Thyroid gland (tissue), 4 donors: ENCODE measurements around the gene CCDC184. TPM values are rescaled to one million over a fixed set of nuclear protein-coding genes. Genes with fewer than 3 reads are reported as not detected.

Experiments used
- DNase-seq, 2 donors: peaks; one replicate each; pipeline ENCODE4 v3.0.0-alpha.2; 2019
- H3K27ac ChIP-seq, 3 donors: fragments of 200-600 bp; sonication (generic); 1 replicate in 2 of 3; 2 replicates in 1 of 3; pipeline ENCODE4 v1.5.1; 2016 to 2019; ENCODE audit warnings: mild to moderate bottlenecking in 1 of 3, moderate library complexity in 1 of 3
- H3K27me3 ChIP-seq: fragments of 200-600 bp; sonication (generic); one replicate; pipeline ENCODE4 v1.5.1; 2019
- H3K36me3 ChIP-seq, 2 donors: fragments of 200-600 bp; sonication (generic); one replicate each; pipeline ENCODE4 v1.5.1; 2016 to 2019
- H3K4me1 ChIP-seq, 2 donors: fragments of 200-600 bp; sonication (generic); one replicate each; pipeline ENCODE4 v1.5.1; 2017 to 2019
- H3K4me3 ChIP-seq, 3 donors: fragments of 200-600 bp; sonication (generic); replicated peaks in 1 of 3; 1 replicate in 2 of 3; 2 replicates in 1 of 3; pipeline ENCODE4 v1.5.1; 2016; ENCODE audit warnings: mild to moderate bottlenecking in 1 of 3
- H3K9me3 ChIP-seq: fragments of 200-600 bp; sonication (generic); one replicate; pipeline ENCODE4 v1.5.1; 2017
- POLR2A ChIP-seq, 2 donors: fragments of 450-650 bp; IDR thresholded peaks; one replicate each; pipeline ENCODE4 v1.6.1; 2017; ENCODE audit warnings: antibody characterized with exemption in 2 of 2, mild to moderate bottlenecking in 2 of 2, moderate library complexity in 1 of 2
- WGBS, 2 donors: methylation state at CpG; one replicate each; pipeline ENCODE4 v1.1.5; 2017; 5-methylcytosine and 5-hydroxymethylcytosine counted together
- intact Hi-C: fragments of 100-400 bp; cut with DNase I; formaldehyde crosslinking; loops from one replicate; pipeline ENCODE4 v1.15.1; 2023
- total RNA-seq, 4 donors: library from RNA; depleted of rRNA; stranded (reverse); fragments of >200 nt; gene quantifications; one replicate each; pipeline ENCODE4 v1.2.3, GENCODE V29; 2016
- TF ChIP-seq, protein P1 (sequence below), 6 experiments: fragments of 200-600 bp in 3 of 6; fragments of 450-650 bp in 3 of 6; sonication (generic) in 3 of 6; IDR thresholded peaks; one replicate each; pipeline ENCODE4 v1.5.1; 2016 to 2019; ENCODE audit warnings: antibody characterized with exemption in 6 of 6, mild to moderate bottlenecking in 2 of 6, inconsistent platforms in 1 of 6, moderate library complexity in 1 of 6

Gene CCDC184
- under 1 TPM in 2 of 4 donors, not detected in 2; 0.44 to 0.54 TPM for total RNA-seq

GRCh38 chr12:48183091-48183875, at the start of gene CCDC184:
TSS of gene CCDC184 (plus strand) at chr12:48183644. CDS start at chr12:48184123, 479 bp downstream.
- Histone ChIP-seq H3K27ac (no peak within 1 kb of the TSS), H3K4me3 (peak within 1 kb of the TSS; percentile 7 to 40 (median 17)), H3K9me3 (no peaks in the 10 kb centered on the region), H3K4me1 (peaks cover 19 to 23% of the 10 kb centered on the region in 2 donors), H3K27me3 (peaks cover 6% of the 10 kb centered on the region), H3K36me3 (no peaks in the 10 kb centered on the region)
- intact Hi-C loops, result loop anchor here (10.0 kb wide), 1 partner anchor 172 kb away; the partner anchor contains the start of gene ZNF641
- DNase-seq, result peak; percentile 17 to 19
- 1 to 2% methylated on average over 33 to 34 of the region's 61 CpGs for WGBS, 2 donors
- no peak for TF ChIP-seq POLR2A (IDR thresholded peaks at IDR 0.05)
- TF ChIP-seq, protein P1, sequence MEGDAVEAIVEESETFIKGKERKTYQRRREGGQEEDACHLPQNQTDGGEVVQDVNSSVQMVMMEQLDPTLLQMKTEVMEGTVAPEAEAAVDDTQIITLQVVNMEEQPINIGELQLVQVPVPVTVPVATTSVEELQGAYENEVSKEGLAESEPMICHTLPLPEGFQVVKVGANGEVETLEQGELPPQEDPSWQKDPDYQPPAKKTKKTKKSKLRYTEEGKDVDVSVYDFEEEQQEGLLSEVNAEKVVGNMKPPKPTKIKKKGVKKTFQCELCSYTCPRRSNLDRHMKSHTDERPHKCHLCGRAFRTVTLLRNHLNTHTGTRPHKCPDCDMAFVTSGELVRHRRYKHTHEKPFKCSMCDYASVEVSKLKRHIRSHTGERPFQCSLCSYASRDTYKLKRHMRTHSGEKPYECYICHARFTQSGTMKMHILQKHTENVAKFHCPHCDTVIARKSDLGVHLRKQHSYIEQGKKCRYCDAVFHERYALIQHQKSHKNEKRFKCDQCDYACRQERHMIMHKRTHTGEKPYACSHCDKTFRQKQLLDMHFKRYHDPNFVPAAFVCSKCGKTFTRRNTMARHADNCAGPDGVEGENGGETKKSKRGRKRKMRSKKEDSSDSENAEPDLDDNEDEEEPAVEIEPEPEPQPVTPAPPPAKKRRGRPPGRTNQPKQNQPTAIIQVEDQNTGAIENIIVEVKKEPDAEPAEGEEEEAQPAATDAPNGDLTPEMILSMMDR (IDR thresholded peaks at IDR 0.05), result peak in 2 of 6 experiments; percentile 6 to 18

DNA sequence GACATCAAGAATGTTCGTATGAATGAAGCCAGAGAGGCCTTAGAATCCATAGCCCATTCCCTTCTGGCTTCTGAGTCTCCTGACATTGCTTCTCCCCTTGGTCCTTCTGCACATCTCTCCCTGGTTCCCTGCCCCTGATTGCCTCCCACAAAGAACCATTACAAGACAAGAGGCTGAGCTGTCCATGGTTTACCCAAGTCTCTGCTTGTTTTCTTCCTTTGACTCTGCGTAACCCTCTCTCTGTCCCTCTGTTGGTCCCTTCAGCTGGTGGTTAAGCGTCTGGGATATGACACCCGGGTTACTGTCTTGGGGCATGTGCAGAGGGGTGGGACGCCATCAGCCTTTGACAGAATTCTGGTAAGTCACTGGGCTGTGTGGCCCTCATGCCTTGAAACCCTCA, 48.4 kb upstream of the CCDC184 start:
- H3K27me3 ChIP-seq, result no peaks in the 10 kb centered on the region
- 93 to 96% methylated on average over 5 of the region's 5 CpGs for WGBS, 2 donors
- no peak overlapping the region for H3K4me3 ChIP-seq
- H3K9me3 ChIP-seq, result no peaks in the 10 kb centered on the region
- intact Hi-C loops, result no loop called here
- peaks cover 36 to 72% of the 10 kb centered on the region in 2 donors for H3K36me3 ChIP-seq
- H3K4me1 ChIP-seq, result no peaks in the 10 kb centered on the region
- no peak for DNase-seq
- no peak for TF ChIP-seq POLR2A (IDR thresholded peaks at IDR 0.05)
- TF ChIP-seq, protein P1 (IDR thresholded peaks at IDR 0.05), result no peak
- H3K27ac ChIP-seq, result no peak overlapping the region

DNA sequence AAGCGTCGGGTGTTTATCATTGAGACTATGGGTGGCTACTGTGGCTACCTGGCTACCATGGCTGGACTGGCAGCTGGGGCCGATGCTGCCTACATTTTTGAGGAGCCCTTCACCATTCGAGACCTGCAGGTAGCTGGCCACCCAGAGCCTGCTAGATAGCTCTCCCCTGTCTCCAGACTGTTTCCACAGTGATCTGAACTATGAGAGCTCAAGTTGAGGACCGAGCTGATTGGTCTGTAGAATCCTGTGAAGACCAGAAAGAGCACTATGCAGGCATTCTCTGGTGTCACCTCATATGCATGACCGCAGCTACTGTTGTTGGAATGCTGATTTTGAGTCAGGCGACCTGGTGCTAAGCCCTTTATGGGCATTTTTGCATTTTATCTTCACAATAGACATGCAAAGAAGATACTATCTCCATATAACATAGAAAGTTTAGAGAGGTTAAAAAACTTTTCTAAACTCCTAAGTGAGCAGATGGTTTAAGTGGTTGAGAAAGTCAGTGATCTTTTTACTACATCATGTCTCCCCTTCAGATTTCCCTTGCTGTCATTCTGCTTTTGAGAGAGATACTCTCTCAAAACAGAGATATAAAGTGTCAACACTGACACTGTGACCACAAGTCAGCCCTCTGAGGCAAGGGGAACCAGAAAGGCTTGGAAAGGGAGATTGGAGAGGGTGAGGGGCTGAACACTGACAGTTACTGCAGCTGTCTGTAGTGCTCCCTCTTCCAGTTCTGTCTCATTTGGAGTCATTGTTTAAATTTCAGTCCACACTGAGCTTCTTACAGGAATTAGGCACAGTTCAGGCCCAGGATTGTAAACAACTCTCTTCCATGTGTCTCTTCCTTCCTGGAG, 40.4 kb upstream of the CCDC184 start:
- H3K36me3 ChIP-seq, result peaks cover 7 to 73% of the 10 kb centered on the region in 2 donors
- 85 to 91% methylated on average over 7 of the region's 7 CpGs for WGBS, 2 donors
- no peak overlapping the region for H3K4me3 ChIP-seq

DNA sequence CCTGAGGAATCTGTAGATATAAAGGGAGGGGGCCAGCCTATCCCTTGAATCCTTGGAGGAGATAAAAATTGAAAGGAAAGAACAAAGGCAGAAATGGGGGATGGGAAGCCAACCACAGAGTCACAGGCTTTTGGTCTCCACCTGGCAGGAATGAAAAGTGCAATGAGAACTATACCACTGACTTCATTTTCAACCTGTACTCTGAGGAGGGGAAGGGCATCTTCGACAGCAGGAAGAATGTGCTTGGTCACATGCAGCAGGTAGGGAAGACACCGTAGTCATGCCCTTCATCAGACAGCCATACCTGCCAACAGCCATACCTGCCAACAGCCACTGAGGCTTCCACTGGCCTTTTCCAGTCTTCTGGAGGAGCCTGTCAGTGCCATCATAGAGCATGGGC, 39.5 kb upstream of the CCDC184 start:
- no peak for DNase-seq
- H3K36me3 ChIP-seq, result peaks cover 13 to 70% of the 10 kb centered on the region in 2 donors

More for the DNA sequence above, 40.4 kb upstream of the CCDC184 start:
- Histone ChIP-seq H3K27me3 (no peaks in the 10 kb centered on the region), H3K9me3 (no peaks in the 10 kb centered on the region), H3K4me1 (no peaks in the 10 kb centered on the region), H3K27ac (no peak overlapping the region)
- intact Hi-C loops, result no loop called here
- TF ChIP-seq, protein P1 (IDR thresholded peaks at IDR 0.05), result no peak
- no peak for TF ChIP-seq POLR2A (IDR thresholded peaks at IDR 0.05)
- DNase-seq, result no peak

More for the DNA sequence above, 39.5 kb upstream of the CCDC184 start:
- Histone ChIP-seq H3K4me1 (no peaks in the 10 kb centered on the region), H3K9me3 (no peaks in the 10 kb centered on the region), H3K27ac (no peak overlapping the region), H3K27me3 (no peaks in the 10 kb centered on the region), H3K4me3 (no peak overlapping the region)
- WGBS, 2 donors, result 76 to 100% methylated on average over 2 of the region's 2 CpGs
- TF ChIP-seq POLR2A (IDR thresholded peaks at IDR 0.05), result no peak
- TF ChIP-seq, protein P1 (IDR thresholded peaks at IDR 0.05), result no peak
- intact Hi-C loops, result no loop called here
